ENCODE data around the gene CLEC17A.
"Not testable (repeated sequence)": the region's sequence is repeated elsewhere in the genome, so short reads cannot be mapped to it uniquely, and the experiment has no call there.

The CLEC17A gene

DNA sequence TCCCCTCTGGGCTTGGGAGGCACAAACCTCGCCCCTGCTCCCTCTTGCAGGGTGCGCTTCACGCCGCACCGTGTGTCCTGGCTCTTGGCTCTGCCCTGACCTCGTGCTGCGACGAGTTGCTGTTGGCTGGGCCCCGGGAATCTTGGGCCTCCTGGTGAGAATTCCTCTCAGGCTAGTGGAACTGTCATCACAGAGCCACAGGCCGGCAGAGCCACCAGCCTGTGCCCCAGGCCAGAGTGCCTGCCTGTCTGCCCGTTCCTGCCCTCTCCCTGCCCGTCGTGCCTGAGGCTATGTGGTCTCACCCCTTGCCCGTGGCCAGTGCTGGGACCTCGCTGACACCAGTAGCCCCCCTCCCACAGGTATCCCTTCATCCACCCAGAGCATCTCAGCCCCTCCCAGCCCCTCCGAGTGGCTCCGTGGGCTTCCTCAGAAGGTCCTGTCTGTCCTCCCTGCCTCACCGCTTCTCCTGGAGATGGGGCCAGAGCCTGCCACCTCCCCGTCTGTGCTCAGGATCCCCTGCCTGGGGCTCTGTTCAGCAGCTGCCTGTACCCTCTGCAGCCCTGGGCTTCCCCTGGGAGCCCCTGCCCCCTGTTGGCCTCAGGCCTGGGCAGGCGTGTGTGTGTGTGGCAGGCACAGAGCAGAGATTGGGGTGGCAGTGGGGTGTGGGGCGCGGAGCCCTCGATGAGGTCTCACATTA lies 24.4 kb upstream of the CLEC17A start:
- peak in 1 of 58 donors; percentile 16 for DNase-seq

DNA sequence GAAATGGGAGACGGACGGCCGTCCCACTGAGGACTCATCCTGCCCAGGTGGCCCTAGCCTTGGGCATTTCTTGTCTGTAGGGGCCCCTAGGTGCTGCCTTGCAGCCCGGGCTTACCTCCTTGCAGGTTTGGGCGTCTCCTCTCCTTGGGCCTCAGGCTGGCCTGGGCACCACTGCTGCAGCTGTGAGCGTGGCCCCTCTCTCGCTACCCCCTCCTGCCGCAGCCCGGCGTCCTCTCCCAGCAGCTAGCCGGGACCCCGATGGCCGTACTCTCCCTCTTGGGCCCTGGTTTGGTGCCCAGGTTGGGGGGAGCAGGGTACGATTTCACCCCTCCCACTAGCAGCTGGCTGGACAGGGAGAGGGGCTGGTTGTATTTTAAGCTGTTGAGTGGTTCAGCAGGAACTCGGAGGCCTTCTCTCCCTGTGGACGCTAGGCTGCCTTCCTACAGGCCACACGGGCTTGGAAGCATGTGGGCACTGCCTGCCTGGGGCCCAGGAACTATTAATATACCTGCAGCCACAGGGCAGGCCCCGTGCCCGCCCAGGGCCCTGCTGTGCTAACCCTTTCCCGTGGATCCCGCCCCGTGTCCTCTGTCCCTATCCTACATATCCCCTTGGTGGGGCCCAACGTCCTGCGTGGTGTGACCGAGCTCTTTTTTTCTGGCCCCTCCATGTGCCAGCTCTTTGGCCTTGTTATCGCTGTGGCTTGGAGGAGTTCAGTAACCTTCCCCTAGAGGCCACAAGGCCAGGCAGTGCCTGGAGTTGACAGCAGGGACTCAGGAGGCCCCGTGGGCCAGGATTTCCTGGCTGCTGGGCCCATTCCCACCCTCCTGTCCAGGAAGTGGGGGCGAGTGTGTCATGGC lies 22.7 kb upstream of the CLEC17A start:
- no peak for DNase-seq

DNA sequence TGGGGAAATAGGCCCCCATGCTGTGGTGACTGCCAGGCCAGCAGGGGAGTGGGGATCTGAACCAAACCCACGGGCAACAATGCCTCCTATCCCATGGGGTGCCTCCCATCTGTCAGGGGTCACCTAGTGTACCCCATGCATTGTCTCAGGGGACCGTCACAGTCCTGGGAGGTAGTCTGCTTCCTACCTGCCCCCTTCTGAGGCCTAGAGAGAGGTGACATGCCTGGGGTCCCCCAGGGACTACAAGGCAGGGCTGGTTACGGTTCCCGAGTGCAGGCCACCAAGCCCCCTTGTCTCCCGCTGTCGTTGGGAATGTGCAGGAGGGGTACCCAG lies 22.1 kb upstream of the CLEC17A start:
- no peak for DNase-seq

DNA sequence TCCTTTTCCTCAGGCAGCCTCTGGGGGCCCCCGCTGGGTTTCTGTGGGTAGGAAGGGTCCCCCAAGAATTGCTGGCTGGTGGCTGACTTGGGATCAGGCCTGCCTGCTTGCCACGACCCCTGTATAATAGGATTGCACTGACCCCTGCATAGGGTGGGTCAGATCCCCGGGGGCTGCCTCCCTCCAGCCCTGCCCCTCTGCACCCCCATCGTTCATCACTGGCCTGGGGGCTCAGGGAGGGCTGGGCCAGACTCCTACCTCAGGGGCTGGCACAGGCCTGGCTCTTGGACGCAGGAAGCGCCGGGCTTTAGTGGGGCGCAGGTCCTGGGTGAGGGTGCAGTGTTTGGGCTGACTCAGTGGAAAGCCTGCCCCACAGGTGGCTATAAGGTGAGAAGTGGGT lies 21.6 kb upstream of the CLEC17A start:
- no peak for DNase-seq

DNA sequence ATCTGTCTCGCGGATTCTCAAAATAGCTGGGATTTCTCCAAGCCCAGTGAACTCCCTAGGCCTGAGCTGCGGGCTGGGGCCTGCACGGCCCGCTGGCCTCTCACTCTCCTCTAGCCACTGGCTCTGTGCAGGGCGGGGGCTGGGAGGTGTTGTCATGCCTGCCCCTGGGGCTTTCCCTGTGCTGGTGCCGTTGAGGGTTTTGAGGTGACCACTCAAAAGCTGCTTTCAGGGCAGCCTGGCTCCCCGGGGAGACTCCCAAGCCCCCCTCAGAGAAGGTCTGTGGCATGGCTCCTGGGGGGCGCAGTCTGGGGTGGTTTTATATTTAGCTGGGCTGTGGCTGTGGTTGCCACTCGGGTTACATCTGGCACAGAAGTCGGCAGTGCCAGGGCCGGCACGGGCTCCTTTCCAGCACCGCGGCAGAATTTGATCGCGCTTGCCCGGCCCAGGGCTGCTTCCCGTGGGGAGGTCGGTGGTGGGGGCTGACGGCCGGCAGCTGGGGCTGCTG lies 21.0 kb upstream of the CLEC17A start:
- peak in 51 of 58 donors; percentile 18 to 84 (median 63) for DNase-seq

DNA sequence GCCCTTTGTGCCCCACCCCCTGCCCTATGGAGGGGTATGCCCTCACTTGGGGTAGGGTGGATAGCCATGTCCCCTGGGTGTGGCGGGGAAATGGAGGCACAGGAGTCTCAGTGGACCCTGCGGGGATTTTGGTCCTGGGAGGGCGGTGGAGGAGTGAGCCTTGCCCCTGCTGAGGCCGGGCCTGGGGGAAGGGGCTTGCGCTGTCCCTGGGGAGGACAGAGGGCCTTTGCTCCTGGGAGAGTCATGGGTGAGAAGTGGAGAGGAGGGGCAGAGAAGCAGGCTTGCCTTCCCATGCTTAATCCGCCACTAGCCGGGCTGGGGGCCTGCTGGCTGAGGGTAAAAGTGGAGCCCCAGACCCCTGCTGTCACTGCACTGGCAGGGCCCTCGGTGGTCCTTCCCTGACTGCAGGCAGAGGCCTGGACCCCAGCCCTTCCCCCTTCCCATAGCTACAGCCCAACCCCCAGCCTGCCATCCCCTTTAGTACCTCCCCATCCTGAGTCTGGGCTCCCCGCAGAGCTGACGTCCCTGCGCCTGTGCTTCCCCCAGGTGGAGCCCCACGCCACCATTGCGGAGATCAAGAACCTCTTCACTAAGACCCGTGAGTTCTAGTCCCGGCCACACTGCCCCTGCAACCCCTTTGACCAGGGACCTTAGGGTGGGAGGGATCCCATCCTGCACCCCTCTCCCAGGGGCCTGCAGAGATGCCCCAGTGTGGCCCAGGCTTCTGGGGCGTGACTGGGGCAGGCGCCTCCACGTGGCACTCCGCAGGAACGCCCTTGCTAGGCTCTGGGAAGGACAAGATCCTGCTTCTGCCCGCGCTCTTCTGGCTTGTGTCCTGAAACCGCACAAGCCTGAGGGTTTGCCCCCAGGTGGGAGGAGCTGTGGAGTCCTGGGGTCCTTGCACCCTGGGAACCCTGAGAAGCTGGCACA lies 20.0 kb upstream of the CLEC17A start:
- no peak for DNase-seq

DNA sequence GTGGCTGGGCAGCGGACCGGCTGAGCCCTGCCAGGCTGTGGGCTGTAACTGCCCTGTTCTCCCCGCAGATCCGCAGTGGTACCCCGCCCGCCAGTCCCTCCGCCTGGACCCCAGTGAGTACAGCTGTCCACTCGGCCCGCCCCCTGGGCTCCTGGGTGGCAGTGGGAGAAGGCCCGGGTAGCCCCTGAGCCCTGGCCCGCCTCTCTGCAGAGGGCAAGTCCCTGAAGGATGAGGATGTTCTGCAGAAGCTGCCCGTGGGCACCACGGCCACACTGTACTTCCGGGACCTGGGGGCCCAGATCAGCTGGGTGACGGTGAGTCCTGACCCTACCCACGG lies 19.3 kb upstream of the CLEC17A start:
- no peak for DNase-seq

DNA sequence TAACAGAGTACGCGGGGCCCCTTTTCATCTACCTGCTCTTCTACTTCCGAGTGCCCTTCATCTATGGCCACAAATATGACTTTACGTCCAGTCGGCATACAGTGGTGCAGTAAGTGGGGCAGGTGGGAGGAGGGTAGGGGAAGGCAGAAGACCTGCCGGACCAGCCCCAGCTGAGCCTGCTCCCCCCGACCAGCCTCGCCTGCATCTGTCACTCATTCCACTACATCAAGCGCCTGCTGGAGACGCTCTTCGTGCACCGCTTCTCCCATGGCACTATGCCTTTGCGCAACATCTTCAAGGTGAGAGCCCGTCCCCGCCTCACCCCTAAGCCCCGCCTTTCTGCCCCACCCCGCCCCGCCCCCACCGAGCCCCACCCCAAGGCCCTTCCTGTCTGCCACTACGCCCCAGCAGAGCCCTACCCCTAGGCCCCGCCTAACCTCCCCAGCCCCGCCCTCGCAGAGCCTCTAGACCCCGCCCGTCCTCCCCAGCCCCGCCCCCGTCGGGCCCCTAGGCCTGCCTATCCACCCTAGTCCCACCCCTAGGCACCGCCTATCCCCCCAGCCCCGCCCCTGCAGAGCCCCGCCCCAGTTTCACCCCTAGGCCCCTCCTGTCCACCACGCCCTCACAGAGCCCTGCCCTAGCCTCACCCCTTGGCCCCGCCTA lies 18.8 kb upstream of the CLEC17A start:
- DNase-seq = no peak

DNA sequence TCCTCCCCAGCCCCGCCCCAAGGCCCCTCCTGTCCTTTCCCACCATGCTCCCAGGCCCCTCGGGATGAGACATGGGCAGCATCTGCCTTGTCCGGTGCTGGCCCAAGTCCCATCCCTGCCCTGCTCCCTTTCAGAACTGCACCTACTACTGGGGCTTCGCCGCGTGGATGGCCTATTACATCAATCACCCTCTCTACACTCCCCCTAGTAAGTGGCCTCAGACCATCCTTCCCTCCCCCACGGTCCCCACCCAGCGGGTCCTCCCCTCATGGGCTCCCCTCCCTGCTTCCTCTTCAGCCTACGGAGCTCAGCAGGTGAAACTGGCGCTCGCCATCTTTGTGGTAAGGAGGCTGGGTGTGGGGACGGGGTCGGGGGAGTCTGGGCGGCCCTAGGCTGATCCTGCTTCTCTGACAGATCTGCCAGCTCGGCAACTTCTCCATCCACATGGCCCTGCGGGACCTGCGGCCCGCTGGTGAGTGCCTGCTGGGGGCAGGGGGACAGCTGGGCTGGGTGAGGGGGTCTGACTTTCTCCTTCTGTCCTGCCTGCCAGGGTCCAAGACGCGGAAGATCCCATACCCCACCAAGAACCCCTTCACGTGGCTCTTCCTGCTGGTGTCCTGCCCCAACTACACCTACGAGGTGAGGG lies 18.1 kb upstream of the CLEC17A start:
- DNase-seq = not testable (repeated sequence)

DNA sequence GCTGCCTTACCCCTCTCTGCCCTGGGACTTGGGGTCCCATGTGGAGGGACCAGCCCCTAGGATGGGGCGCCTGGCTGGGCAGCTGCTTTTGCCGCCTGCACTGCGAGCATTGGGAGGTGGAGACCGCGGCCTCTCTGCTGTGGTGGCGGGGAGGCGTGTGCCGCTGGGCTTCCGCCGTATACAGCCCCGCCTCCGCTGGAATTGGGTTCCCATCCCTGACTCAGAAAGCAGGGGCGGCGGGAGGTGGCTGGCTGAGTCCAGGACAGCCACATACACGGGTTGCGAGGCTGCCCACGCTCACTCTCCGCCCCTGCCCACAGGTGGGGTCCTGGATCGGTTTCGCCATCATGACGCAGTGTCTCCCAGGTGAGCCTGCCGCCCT lies 17.6 kb upstream of the CLEC17A start:
- peak in 9 of 58 donors; percentile 31 to 59 (median 37) for DNase-seq

DNA sequence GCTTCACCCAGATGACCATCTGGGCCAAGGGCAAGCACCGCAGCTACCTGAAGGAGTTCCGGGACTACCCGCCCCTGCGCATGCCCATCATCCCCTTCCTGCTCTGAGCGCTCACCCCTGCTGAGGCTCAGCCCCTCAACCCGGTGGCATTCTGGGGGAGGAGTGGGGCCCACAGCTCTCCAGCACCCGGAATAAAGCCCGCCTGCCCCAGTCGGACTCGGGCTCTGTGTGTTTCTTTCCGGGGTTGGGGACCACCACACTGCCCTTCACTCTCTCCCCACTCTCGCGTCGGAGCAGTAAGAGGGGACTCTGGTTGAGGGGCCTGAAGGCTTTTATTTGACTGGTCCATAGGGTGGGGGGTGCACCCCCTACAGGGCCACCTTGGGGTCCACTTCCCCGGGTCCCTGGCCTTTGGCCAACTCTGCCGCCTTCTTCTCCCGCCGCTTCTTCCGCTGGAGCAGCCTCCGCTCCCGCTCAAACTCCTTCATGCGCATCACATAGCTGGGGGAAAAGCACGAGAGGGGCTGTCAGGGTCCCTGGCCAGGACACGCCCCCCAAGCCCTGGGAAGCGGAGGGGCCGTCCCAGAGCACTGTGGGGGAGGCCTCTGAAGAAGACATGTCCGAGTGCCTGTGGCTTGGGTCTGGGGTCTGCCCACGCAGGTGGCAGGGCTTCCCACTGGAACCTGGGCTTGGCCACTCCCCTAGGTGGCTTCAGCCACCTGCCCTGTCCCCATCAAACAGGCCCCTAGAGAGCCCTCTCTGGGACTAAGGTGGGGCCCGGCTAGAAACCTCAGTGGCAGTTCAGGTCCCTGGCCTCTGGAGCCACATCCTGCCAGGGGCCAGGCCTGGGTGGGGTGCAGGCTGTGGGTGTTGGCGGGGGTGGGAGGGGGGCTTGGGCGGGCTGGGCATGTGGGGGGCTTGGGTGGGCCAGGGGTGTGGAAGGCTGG lies 16.8 kb upstream of the CLEC17A start:
- no peak for DNase-seq

DNA sequence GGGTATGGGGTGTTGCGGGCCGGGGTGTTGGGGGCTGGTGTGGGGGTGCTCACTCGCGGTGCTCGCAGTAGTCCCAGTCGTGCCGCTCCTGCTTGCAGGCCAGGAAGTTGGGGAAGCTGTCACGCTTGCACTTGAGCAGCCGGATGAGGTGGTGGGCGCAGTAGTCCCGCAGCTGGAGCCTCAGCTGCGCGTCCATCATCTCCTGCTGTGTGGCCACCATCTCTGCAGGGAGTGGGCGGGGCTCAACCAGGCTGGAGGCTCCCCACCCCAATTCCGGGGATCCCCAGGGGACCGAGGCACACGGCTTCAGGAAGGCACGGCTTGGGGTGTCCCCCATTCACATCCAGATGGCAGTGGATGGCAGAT lies 16.2 kb upstream of the CLEC17A start:
- DNase-seq = no peak

DNA sequence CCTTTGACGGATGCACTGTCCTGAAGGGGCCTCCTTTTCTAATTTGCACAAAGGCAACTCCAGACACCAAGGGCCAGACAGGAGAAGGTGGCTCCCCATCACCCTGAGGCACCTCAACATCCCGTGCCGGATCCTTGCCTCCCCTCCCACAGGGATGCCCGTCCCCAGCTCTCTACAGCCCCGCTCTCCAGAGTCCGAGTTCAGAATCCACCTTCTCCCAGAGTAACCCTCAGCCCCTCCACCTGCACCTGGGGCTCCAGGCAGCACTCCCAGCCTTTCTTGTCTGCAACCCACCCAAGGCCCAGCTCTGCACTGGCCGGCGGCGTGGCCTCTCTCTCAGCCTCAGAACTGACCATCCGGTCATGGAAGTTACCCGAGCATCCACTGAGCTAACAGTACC lies 15.8 kb upstream of the CLEC17A start:
- DNase-seq = no peak

DNA sequence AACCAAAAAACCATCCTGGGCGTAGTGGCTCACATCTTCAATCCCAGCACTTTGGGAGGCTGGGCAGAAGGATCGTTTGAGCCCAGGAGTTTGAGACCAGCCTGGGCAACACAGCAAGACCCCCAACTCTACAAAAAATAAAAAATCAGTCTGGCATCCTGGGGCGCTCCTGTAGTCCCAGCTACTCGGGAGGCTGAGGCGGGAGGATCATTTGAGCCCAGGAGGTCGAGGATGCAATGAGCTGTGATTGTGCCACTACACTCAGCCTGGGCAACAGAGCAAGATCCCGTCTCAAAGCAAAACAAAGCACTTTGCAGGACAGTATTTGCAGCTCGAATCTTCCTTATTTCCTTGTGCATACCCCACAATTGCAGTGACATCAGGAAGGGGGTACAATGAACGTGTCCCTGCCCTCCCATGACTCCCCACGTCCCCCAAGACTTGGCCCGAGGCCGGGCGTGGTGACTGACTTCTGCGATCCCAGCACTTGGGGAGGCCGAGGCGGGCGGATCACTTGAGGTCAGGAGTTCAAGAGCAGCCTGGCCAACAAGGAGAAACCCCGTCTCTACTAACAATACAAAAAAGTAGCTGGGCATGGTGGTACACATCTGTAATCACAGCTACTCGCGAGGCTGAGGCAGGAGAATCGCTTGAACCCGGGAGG lies 11.9 kb upstream of the CLEC17A start:
- no peak for DNase-seq

DNA sequence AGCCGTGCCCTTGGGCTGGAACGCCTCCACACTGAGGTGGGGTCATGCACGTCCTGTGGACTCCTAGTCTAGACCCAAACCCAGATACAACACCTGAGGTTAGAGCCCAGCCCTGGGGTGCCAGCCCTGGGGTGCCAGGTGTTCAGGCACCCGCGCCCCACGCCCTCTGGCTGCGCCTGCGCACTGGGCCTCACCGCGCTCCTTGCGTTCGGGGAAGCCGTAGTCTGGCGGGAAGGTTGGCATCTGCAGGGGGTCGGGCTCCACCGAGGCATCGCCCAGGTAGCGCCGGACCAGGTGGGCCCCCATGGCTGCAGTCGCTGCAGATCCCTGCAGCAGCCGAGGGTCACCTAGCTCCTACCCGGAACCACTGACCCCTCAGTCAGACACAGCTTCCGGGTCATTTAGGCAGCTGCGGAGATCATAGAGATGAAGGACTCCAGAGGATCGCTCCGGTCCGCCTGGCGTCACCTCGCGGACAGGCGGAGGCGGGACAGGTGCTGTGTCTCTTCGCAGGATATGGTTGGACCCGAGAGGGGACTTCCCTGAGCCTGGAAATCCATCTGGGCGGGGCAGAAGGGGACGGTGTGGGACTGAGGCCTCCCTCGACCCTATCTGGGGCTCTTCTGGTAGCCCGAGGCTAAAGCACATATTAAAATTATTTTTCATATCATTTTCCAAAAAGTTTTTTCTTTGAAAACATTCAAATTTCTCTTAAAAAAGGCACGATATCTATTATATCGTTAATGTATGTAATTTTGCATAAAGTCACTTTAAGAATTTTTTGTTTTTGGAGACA lies 11.0 kb upstream of the CLEC17A start, which contains the start of gene NDUFB7:
Gene NDUFB7, minus strand, starts transcription at position 372 of the 796 bp plus-strand sequence. Its CDS starts 66 bp downstream, at position 306.
- DNase-seq = peak; percentile 48 to 97 (median 88)

DNA sequence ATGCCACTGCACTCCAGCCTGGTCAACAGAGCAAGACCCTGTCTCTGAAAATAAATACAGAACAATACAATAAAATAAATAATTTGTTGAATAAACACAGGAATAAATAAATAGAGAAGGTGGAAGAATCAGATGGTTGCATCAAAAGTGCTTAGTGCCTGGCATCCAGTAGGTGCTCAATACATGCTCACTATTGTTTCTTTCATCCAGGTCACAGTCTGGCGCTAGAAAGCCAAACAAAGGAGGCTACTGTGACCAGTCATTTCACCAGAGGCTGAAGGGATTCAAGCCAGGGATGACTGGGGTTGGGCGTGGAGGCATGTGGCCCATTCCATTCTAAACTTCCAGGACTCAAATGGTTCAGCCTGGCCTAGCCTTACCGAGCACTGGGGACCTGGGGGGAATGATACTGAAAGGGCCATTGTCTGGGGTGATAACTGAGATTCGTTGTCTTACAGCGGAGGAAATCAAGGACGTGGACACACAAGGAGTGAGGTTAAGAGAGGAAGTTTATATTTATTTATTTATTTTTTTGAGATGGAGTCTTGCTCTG lies 7.4 kb upstream of the CLEC17A start:
- DNase-seq = no peak

DNA sequence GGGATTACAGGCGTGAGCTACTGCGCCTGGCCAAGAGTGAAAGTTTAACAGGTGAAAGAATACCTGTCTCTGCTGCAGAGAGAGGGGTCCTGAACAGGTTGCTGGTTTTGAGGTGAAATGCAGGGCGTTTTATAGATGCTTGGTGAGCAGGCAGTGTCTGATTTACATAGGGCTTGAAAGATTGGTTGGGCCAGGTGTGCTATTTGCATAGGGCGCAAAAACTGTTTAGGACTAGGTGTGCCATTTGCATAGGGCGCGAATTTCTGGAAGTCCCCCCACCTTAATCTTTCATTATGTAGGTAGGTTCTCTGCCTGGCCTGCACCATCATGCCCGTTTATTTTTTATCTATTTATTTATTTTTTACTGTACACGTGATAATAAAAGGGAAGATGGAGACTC lies 6.5 kb upstream of the CLEC17A start:
- no peak for DNase-seq

DNA sequence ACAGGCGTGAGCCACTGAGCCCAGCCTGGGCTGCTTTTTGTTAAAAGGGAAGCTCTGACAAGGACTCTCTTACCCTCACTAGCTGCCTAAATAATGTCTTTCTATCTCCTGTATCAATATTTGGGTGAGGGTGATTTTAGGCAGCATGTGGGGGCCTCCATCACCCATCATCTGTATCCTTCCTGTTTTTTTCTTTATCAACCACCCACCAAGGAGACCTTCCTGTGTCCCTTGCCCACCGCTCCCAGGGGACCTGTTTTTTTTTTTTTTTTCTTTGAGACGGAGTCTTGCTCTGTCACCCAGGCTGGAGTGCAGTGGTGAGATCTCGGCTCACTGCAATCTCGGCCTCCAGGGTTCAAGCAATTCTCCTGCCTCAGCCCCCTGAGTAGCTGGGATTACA lies 5.6 kb upstream of the CLEC17A start:
- DNase-seq = no peak

Measured in anterior cingulate cortex (tissue), 58 donors.